GM19239 (cell line): ENCODE results near the gene SMS.
A peak's percentile ranks its signal among the peaks of the same experiment; 100 is the strongest.
"Not testable (repeated sequence)": the region's sequence is repeated elsewhere in the genome, so short reads cannot be mapped to it uniquely, and the experiment has no call there.

Source experiments
- DNase-seq: peaks from one replicate; pipeline ENCODE4 v3.0.0; 2011; ENCODE audit warnings: low spot score; ENCODE audit not compliant: insufficient read length
- FAIRE-seq: peaks from 2 replicates; lab custom pipeline; 2011; peaks lifted over from hg19 to GRCh38; lab: Jason Lieb, UNC

SMS gene

DNA sequence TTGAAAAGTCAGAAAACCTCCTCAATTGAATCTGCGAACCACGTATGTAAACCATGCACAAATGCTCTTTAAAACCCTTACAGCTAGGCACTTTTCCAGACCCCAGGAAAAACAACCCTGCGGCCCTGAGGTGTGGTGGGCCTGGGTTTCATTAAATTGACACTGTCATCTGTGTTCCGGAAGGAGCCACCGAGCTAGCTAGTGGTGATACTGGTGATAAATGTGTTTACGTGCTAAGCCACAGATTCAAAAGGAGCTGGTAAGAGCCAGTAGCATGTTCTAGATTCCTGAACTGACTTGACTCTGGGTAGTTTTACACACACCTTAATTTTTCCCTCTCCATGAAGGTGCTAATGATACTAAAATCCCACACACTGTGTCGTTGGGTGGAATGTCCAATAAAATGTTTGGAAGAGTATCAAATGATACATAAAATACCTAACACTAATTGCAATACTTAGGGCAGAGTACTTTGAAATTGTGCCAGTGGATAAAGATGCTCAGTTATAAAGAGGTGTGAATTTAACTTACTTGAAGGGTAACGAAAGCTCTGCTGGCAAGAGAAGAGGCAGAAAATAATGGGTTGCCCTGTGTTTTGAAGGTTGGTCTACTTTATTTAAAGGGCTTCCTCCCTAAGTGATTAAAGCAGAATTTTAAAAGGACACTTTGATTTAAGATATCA is 8.5 kb downstream of the SMS start:
- DNase-seq (no peak), FAIRE-seq (no peak)

- FAIRE-seq = no peak
- no peak for DNase-seq
Measured at GRCh38 chrX:21949689-21950088, 9.2 kb downstream of the SMS start.

DNA sequence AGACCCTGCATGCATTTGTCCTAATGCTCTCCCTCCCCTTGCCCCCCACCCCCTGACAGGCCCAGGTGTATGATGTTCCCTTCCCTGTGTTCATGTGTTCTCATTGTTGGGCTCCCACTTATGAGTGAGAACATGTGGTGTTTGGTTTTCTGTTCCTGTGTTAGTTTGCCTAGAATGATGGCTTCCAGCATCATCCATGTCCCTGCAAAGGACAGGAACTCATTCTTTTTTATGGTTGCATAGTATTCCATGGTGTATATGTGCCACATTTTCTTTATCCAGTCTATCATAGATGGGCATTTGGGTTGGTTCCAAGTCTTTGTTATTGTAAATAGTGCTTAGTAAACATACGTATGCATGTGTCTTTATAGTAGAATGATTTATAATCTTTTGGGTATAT is 10.0 kb downstream of the SMS start:
- FAIRE-seq, DNase-seq: not testable (repeated sequence)

DNA sequence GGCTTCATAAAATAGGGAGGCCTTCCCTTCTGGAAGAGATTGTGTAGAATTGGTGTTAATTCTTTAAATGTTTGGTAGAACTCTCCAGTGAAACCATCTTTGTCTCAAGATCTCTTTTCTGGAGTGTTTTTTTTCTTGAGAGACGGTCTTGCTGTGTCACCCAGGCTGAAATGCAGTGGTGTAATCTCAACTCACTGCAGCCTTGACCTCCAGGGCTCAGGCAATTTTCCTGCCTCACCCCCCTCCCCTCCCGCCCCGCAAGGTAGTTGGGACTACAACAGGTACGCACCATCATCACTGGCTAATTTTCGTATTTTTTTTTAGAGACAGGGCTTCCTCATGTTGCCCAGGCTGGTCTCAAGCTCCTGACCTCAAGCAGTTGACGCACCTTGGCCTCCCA is 12.1 kb downstream of the SMS start:
- DNase-seq (no peak), FAIRE-seq (no peak)

- DNase-seq, FAIRE-seq: not testable (repeated sequence)
Measured at GRCh38 chrX:21953195-21953830, 12.8 kb downstream of the SMS start.

GRCh38 chrX:21955403-21956189 is 15.1 kb downstream of the SMS start:
- FAIRE-seq = no peak
- no peak for DNase-seq

- FAIRE-seq = no peak
Measured at GRCh38 chrX:21956783-21957182, 16.3 kb downstream of the SMS start.

GRCh38 chrX:21958187-21958586 is 17.7 kb downstream of the SMS start:
- no peak for FAIRE-seq
- DNase-seq = no peak

More at GRCh38 chrX:21956783-21957182, 16.3 kb downstream of the SMS start:
- DNase-seq = no peak

DNA sequence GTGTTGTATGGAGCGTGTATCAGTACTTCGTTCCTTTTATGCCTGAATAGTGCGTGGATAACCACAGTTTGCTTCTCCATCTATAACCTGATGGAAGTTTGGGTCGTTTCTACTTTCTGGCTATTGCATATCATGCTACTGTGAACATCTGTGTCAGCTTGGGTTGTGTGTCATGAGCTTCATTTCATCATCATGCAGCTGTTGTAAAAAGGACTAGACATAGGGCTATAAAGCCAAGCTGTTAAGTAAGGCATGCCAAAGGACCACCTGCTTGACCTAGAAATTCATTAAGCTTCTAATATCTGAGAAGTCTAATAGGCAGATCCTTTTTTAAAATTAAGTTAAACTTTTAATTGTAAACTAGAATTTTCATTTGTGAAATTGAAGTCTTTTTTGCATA is 18.4 kb downstream of the SMS start:
- DNase-seq (no peak), FAIRE-seq (no peak)

DNA sequence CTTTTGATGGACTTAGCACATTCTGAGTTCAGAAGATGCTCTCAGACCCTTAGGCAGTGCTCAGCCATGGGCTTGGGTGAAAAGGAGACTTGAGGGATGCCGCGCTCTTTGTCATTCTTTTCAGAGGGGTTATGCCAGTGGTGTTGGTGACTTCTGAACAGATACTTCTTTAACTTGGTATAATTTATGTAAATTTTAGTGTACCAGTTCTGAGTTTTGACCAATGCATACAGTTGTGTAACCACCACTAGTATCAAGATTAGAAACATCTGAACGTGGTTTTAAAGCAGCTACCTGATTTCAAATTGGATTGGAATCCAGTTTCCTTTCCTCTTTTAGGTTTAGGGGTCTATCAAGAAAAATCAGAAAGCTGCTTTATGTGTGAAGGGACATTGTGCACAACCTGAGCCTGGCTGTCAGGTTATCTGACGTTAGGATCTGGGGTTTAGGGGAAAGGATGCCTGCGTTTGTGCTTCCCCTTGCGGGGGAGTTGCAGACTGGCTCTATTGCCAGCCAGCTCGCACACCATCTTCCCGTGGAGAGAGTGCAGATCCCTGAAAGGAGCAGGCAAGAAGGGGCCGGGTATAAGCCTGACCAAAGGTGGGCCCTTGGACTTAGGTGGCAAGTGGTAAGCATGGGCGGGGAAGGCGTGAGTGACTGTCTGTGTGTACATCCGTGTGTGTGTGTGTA is 19.0 kb downstream of the SMS start:
- FAIRE-seq (no peak), DNase-seq (no peak)

DNA sequence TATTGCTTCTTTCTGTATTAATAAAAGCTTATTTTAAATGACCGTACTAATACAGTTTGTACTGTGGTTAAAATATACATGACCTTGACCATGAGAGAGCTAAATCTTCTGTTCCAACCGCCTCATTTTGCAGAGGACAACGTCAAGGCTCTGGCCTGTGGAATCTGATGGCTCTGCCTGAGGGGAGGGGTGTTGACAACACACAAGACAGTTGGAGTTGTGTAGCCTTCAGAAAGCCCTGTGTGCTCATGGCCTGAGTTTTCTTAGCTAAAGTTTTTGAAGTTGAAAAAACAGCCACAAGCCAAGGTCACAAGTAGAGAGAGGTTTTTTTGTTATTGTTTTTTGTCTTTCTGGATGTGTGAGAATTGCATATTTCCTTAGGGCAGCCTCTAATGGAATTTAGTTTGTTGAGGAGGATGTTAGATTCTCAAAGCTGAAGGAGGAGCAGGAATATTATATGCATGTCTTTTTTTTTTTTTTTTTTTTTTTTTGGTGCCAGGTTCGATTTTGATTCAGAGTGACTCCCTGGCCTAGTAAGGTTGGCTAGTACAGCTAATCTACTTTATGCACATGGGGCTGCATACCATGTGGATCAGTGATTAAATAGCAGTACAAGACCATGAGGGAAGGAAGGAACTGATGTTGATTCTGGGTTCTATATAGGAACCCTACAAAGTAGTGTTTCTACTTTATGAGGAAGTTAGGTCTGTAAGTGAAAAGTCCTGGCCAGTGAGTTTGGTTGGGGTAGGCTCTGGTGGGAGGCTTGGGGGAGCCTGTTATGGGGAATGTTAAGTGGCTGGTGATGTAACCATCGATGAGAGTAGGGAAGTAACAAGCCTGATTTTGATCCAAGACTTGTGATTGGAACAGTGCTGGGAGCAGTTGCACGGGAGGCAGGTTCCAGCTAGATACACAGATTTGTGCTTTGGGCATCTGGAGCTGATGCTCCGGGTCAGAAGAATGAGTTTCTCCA is 20.3 kb downstream of the SMS start:
- DNase-seq (no peak), FAIRE-seq (peak; percentile 42)

DNA sequence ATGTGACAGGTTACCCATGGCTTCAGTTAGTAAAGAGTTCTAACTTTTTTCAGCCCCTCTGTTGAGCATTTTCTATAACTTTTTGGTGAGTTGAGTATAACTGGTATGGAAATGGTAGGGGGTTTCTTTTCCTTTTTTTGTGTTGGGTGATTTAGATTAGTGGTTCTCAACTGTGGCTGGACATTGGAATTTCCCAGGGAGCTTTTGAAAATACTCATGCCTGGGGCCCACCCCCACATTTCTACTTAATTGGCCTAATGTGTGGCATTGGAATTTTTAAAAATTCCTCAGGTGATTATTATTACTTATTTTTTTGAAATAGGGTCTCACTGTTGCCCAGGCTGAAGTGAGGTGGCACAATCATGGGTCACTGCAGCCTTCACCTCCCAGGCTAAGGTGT is 21.9 kb downstream of the SMS start:
- FAIRE-seq (no peak), DNase-seq (no peak)

- FAIRE-seq = no peak
- no peak for DNase-seq
Measured at GRCh38 chrX:21963269-21963668, 22.8 kb downstream of the SMS start.

- FAIRE-seq (no peak), DNase-seq (no peak)
Measured at GRCh38 chrX:21963731-21964405, 23.4 kb downstream of the SMS start.

- FAIRE-seq = no peak
Measured at GRCh38 chrX:21966866-21967265, 26.4 kb downstream of the SMS start.

GRCh38 chrX:21968333-21968732 is 27.8 kb downstream of the SMS start:
- no peak for FAIRE-seq
- DNase-seq = no peak

More at GRCh38 chrX:21966866-21967265, 26.4 kb downstream of the SMS start:
- no peak for DNase-seq

GRCh38 chrX:21970326-21970725 is 29.8 kb downstream of the SMS start:
- no peak for FAIRE-seq
- DNase-seq = no peak

- DNase-seq (no peak), FAIRE-seq (no peak)
Measured at GRCh38 chrX:21972046-21972445, 31.5 kb downstream of the SMS start.

DNA sequence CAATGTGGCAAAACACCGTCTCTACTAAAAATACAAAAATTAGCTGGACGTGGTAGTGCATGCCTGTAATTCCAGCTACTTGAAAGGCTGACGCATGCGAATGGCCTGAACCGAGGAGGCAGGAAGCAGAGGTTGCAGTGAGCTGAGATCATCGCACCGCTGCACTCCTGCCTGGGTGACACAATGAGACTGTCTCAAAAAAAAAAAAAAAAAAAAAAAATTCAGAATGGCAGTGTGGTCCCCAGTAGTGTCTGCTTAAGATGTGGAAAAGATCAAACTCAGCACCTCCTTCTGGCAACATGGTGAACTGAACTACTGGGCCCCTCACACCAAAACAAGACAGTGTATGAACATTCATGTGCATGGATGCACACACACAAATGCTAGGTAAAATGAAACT is 32.2 kb downstream of the SMS start:
- DNase-seq (no peak), FAIRE-seq (peak; percentile 49)
